Measurements from ENCODE around the gene TCF12.

GRCh38 chr15:57316451-57316850 is 398.0 kb downstream of the TCF12 start:
- TF ChIP-seq CTCF (IDR thresholded peaks at IDR 0.05), result no peak
- no peak for TF ChIP-seq POLR2AphosphoS5 (IDR thresholded peaks at IDR 0.05)
- TF ChIP-seq POLR2A (IDR thresholded peaks at IDR 0.05), result no peak
